Loucy (cell line): ENCODE results near the gene FADD.

Source experiments
- H2AFZ ChIP-seq: fragments of 200-600 bp; sonication (generic); 2 replicates; pipeline ENCODE4 v1.6.0; 2016; ENCODE audit warnings: antibody characterized with exemption, mild to moderate bottlenecking, low read length, moderate library complexity
- H3F3A ChIP-seq: fragments of 200-600 bp; 2 replicates; pipeline ENCODE4 v1.6.0; 2016; ENCODE audit warnings: antibody characterized with exemption, low read depth, mild to moderate bottlenecking
- H3K27me3 ChIP-seq: fragments of 200-600 bp; sonication (generic); 2 replicates; pipeline ENCODE4 v1.6.1; 2014; ENCODE audit warnings: low read length, mild to moderate bottlenecking; ENCODE audit not compliant: insufficient read depth, poor library complexity, severe bottlenecking
- H3K36me3 ChIP-seq: fragments of 200-600 bp; sonication (generic); 2 replicates; pipeline ENCODE4 v1.6.1; 2016; ENCODE audit warnings: low read length; ENCODE audit not compliant: insufficient read depth
- H3K4me1 ChIP-seq: fragments of 200-600 bp; sonication (generic); 2 replicates; pipeline ENCODE4 v1.5.1; 2014; ENCODE audit warnings: low read length, mild to moderate bottlenecking; ENCODE audit not compliant: insufficient read depth, poor library complexity, severe bottlenecking
- H3K4me2 ChIP-seq: fragments of 200-600 bp; sonication (generic); 2 replicates; pipeline ENCODE4 v1.6.0; 2014; ENCODE audit warnings: antibody characterized with exemption, low read length, low read depth, mild to moderate bottlenecking; ENCODE audit not compliant: poor library complexity, severe bottlenecking
- H3K4me3 ChIP-seq: fragments of 200-600 bp; sonication (generic); 2 replicates; pipeline ENCODE4 v1.5.1; 2014; ENCODE audit warnings: low read length, mild to moderate bottlenecking, mixed read lengths; ENCODE audit not compliant: poor library complexity, severe bottlenecking
- H3K79me2 ChIP-seq: fragments of 200-600 bp; sonication (generic); 2 replicates; pipeline ENCODE4 v1.6.1; 2014; ENCODE audit warnings: low read length; ENCODE audit not compliant: insufficient read depth
- H3K9ac ChIP-seq: fragments of 200-600 bp; sonication (generic); 2 replicates; pipeline ENCODE4 v1.6.0; 2014; ENCODE audit warnings: mild to moderate bottlenecking, low read depth, low read length, moderate library complexity; ENCODE audit not compliant: poor library complexity, severe bottlenecking
- H3K9me2 ChIP-seq: fragments of 200-600 bp; sonication (generic); replicated peaks from 2 replicates; pipeline ENCODE4 v1.6.1; 2016; ENCODE audit warnings: low read depth, low read length, mixed read lengths
- H3K9me3 ChIP-seq: fragments of 200-600 bp; sonication (generic); 2 replicates; pipeline ENCODE4 v1.6.1; 2014; ENCODE audit warnings: mild to moderate bottlenecking, antibody characterized with exemption, low read length, low read depth; ENCODE audit not compliant: insufficient read depth
- H4K20me1 ChIP-seq: fragments of 200-600 bp; sonication (generic); 2 replicates; pipeline ENCODE4 v1.6.0; 2014; ENCODE audit warnings: antibody characterized with exemption, low read length, mild to moderate bottlenecking; ENCODE audit not compliant: insufficient read depth, poor library complexity, severe bottlenecking
- CTCF ChIP-seq: fragments of 200-600 bp; sonication (generic); conservative IDR thresholded peaks from 2 replicates; pipeline ENCODE4 v1.5.1; 2014; ENCODE audit warnings: mild to moderate bottlenecking, antibody characterized with exemption, low read length
- EZH2phosphoT487 ChIP-seq: fragments of 200-600 bp; IDR thresholded peaks from 2 replicates; pipeline ENCODE4 v1.6.1; 2018; ENCODE audit warnings: antibody characterized with exemption, mild to moderate bottlenecking, moderate library complexity, borderline replicate concordance

Gene FADD

GRCh38 chr11:70186420-70186819 lies 16.7 kb upstream of the FADD start:
- Histone ChIP-seq H4K20me1 (no peaks in the 10 kb centered on the region), H3F3A (no peaks in the 10 kb centered on the region), H3K4me1 (no peaks in the 10 kb centered on the region), H3K9me3 (no peaks in the 10 kb centered on the region), H2AFZ (no peak overlapping the region), H3K27me3 (no peaks in the 10 kb centered on the region), H3K79me2 (no peaks in the 10 kb centered on the region), H3K4me3 (no peak overlapping the region), H3K36me3 (no peaks in the 10 kb centered on the region), H3K4me2 (no peak overlapping the region), H3K9me2 (no peaks in the 10 kb centered on the region), H3K9ac (no peak overlapping the region)
- TF ChIP-seq CTCF (no peak), EZH2phosphoT487 (no peak)

GRCh38 chr11:70186936-70187335 lies 16.2 kb upstream of the FADD start:
- Histone ChIP-seq H3K4me3 (no peak overlapping the region), H3K79me2 (no peaks in the 10 kb centered on the region), H3K9me3 (no peaks in the 10 kb centered on the region), H3K4me2 (no peak overlapping the region), H3K9ac (no peak overlapping the region), H3K27me3 (no peaks in the 10 kb centered on the region), H4K20me1 (no peaks in the 10 kb centered on the region), H2AFZ (no peak overlapping the region), H3K36me3 (no peaks in the 10 kb centered on the region), H3K4me1 (no peaks in the 10 kb centered on the region), H3K9me2 (no peaks in the 10 kb centered on the region), H3F3A (no peaks in the 10 kb centered on the region)
- TF ChIP-seq EZH2phosphoT487: no peak
- no peak for TF ChIP-seq CTCF

DNA sequence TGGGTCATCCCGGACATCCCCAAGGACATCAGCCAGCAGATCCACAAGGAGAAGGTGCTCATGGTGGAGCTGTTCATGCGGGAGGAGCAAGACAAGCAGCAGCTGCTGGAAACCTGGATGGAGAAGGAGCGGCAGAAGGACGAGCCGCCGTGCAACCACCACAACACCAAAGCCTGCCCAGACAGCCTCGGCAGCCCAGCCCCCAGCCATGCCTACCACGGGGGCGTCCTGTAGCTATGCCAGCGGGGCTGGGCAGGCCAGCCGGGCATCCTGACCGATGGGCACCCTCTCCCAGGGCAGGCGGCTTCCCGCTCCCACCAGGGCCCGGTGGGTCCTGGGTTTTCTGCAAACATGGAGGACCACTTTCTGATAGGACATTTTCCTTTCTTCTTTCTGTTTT lies 15.3 kb upstream of the FADD start:
- H4K20me1 ChIP-seq: no peaks in the 10 kb centered on the region
- no peaks in the 10 kb centered on the region for H3K9me3 ChIP-seq
- no peak overlapping the region for H3K4me3 ChIP-seq
- H3K9ac ChIP-seq: no peak overlapping the region
- no peaks in the 10 kb centered on the region for H3K79me2 ChIP-seq
- no peak overlapping the region for H3K4me2 ChIP-seq
- H3K36me3 ChIP-seq: no peaks in the 10 kb centered on the region
- no peaks in the 10 kb centered on the region for H3F3A ChIP-seq
- H2AFZ ChIP-seq: no peak overlapping the region
- TF ChIP-seq EZH2phosphoT487 (no peak), CTCF (no peak)
- no peaks in the 10 kb centered on the region for H3K27me3 ChIP-seq
- no peaks in the 10 kb centered on the region for H3K9me2 ChIP-seq
- no peaks in the 10 kb centered on the region for H3K4me1 ChIP-seq
